Astrocyte (in vitro differentiated cells and primary cell): Measurements from ENCODE around the gene EDRF1.

Source experiments
- EZH2 ChIP-seq: IDR thresholded peaks from 2 replicates; pipeline ENCODE4 v1.6.1; 2012; ENCODE audit warnings: mild to moderate bottlenecking, low read length, inconsistent platforms; ENCODE audit not compliant: insufficient read depth
- TF ChIP-seq, protein P1 (sequence below): IDR thresholded peaks from 2 replicates; pipeline ENCODE4 v1.5.1; 2011; ENCODE audit warnings: low read depth, mild to moderate bottlenecking, inconsistent platforms, low read length, moderate library complexity; ENCODE audit not compliant: insufficient read depth

GRCh38 chr10:125744909-125745308, 25.4 kb downstream of the EDRF1 start:
- TF ChIP-seq, protein P1, sequence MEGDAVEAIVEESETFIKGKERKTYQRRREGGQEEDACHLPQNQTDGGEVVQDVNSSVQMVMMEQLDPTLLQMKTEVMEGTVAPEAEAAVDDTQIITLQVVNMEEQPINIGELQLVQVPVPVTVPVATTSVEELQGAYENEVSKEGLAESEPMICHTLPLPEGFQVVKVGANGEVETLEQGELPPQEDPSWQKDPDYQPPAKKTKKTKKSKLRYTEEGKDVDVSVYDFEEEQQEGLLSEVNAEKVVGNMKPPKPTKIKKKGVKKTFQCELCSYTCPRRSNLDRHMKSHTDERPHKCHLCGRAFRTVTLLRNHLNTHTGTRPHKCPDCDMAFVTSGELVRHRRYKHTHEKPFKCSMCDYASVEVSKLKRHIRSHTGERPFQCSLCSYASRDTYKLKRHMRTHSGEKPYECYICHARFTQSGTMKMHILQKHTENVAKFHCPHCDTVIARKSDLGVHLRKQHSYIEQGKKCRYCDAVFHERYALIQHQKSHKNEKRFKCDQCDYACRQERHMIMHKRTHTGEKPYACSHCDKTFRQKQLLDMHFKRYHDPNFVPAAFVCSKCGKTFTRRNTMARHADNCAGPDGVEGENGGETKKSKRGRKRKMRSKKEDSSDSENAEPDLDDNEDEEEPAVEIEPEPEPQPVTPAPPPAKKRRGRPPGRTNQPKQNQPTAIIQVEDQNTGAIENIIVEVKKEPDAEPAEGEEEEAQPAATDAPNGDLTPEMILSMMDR: no peak
- TF ChIP-seq EZH2: no peak
